ENCODE measurements around the gene FAM219A. TPM values are rescaled to one million over a fixed set of nuclear protein-coding genes. Genes with fewer than 3 reads are reported as not detected.

Gene FAM219A
- total RNA-seq, 4 donors from 2014 or later: 6.6 to 14.3 (median 10.5) TPM

Small RNAs within 50 kb of the gene (small RNA-seq; reads per million reads assigned to genes)
- gene RF00019 (not detected), gene RN7SKP24 (not detected)

Other genes with a start within 250 kb of the FAM219A start
- gene KIF24, start 129.3 kb downstream of the FAM219A start, total RNA-seq: 1 to 10 TPM; 1.7 to 7.8 (median 4.6) TPM
- gene NUDT2, start 129.0 kb downstream of the FAM219A start, total RNA-seq: 1 to 10 TPM; 3.0 to 8.7 (median 4.8) TPM
- gene MYORG, start 81.7 kb downstream of the FAM219A start, total RNA-seq: 1 to 10 TPM; 3.2 to 9.2 (median 6.0) TPM
- under 1 TPM in 2 of 4 donors, not detected in 2; 0.81 to 0.89 TPM for gene DNAI1, start 235 bp upstream of the FAM219A start, total RNA-seq
- gene ENHO, start 64.4 kb upstream of the FAM219A start, total RNA-seq: not detected
- gene CNTFR, start 131.2 kb upstream of the FAM219A start, total RNA-seq: 10 to 100 TPM in 3 of 4 donors, 1 to 10 TPM in 1; 8.6 to 17.3 (median 14.1) TPM
- gene RPP25L, start 153.5 kb upstream of the FAM219A start, total RNA-seq: 10 to 100 TPM; 20.7 to 39.0 (median 25.8) TPM
- 100 to 1,000 TPM in 2 of 4 donors, 10 to 100 TPM in 2; 54.6 to 140 (median 89.2) TPM for gene DCTN3, start 161.9 kb upstream of the FAM219A start, total RNA-seq
- not detected for gene ARID3C, start 170.5 kb upstream of the FAM219A start, total RNA-seq
- gene SIGMAR1, start 179.2 kb upstream of the FAM219A start, total RNA-seq: 10 to 100 TPM; 48.6 to 89.7 (median 76.6) TPM
- 10 to 100 TPM; 48.7 to 76.5 (median 57.1) TPM for gene GALT, start 188.1 kb upstream of the FAM219A start, total RNA-seq
- gene IL11RA, start 193.6 kb upstream of the FAM219A start, total RNA-seq: 10 to 100 TPM; 43.8 to 89.9 (median 56.5) TPM
- 1 to 10 TPM in 1 of 4 donors, not detected in 3; 1.1 TPM for gene CCL27, start 204.1 kb upstream of the FAM219A start, total RNA-seq
- gene CCL19, start 232.7 kb upstream of the FAM219A start, total RNA-seq: 1 to 10 TPM in 2 of 4 donors, not detected in 2; 2.2 to 8.5 TPM